Trophoblast cell (in vitro differentiated cells and primary cell): ENCODE data around the gene PPM1A.

Source experiments
- DNase-seq, 2 donors: peaks; one replicate each; pipeline ENCODE4 v3.0.0-alpha.2; 2016
- H2AFZ ChIP-seq: 2 replicates; pipeline ENCODE4 v1.6.1; 2013; ENCODE audit warnings: low read length, moderate library complexity, mild to moderate bottlenecking; ENCODE audit not compliant: insufficient read depth, poor library complexity
- H2AK5ac ChIP-seq: 2 replicates; pipeline ENCODE4 v1.6.1; 2013; ENCODE audit warnings: mild to moderate bottlenecking, low read length
- H2BK120ac ChIP-seq: 2 replicates; pipeline ENCODE4 v1.6.1; 2013; ENCODE audit warnings: low read length, mild to moderate bottlenecking, moderate library complexity; ENCODE audit not compliant: insufficient read depth, poor library complexity
- H2BK12ac ChIP-seq: 2 replicates; pipeline ENCODE4 v1.6.1; 2013; ENCODE audit warnings: mild to moderate bottlenecking, low read length, moderate library complexity
- H2BK5ac ChIP-seq: 2 replicates; pipeline ENCODE4 v1.6.1; 2013; ENCODE audit warnings: low read length, low read depth, moderate library complexity, mild to moderate bottlenecking; ENCODE audit not compliant: poor library complexity
- H3K14ac ChIP-seq: 2 replicates; pipeline ENCODE4 v1.6.1; 2013; ENCODE audit warnings: mild to moderate bottlenecking, low read length
- H3K18ac ChIP-seq: 2 replicates; pipeline ENCODE4 v1.6.1; 2013; ENCODE audit warnings: mild to moderate bottlenecking, low read length
- H3K23ac ChIP-seq: 2 replicates; pipeline ENCODE4 v1.6.1; 2013; ENCODE audit warnings: low read length
- H3K27ac ChIP-seq: 2 replicates; pipeline ENCODE4 v1.5.1; 2013; ENCODE audit warnings: low read depth, mild to moderate bottlenecking, inconsistent platforms, low read length, moderate library complexity
- H3K27me3 ChIP-seq: 2 replicates; pipeline ENCODE4 v1.6.1; 2013; ENCODE audit warnings: inconsistent platforms, mild to moderate bottlenecking, low read length, moderate library complexity; ENCODE audit not compliant: insufficient read depth
- H3K36me3 ChIP-seq, 2 experiments: 1 replicate in 1 of 2; 2 replicates in 1 of 2; pipeline ENCODE4 v1.6.1; 2013; ENCODE audit warnings: low read length in 2 of 2, mild to moderate bottlenecking in 2 of 2, moderate library complexity in 1 of 2; ENCODE audit not compliant: insufficient read depth in 2 of 2, control insufficient read depth in 1 of 2
- H3K4ac ChIP-seq: 2 replicates; pipeline ENCODE4 v1.6.1; 2013; ENCODE audit warnings: low read depth, mild to moderate bottlenecking, low read length, moderate library complexity
- H3K4me1 ChIP-seq, 2 experiments: 1 replicate in 1 of 2; 2 replicates in 1 of 2; pipeline ENCODE4 v1.6.1; 2013; ENCODE audit warnings: low read length in 2 of 2, mild to moderate bottlenecking in 2 of 2, moderate library complexity in 1 of 2; ENCODE audit not compliant: insufficient read depth in 2 of 2, control insufficient read depth in 1 of 2
- H3K4me2 ChIP-seq: 2 replicates; pipeline ENCODE4 v1.6.1; 2013; ENCODE audit warnings: inconsistent platforms, mild to moderate bottlenecking, low read length, moderate library complexity
- H3K4me3 ChIP-seq: 2 replicates; pipeline ENCODE4 v1.5.1; 2013; ENCODE audit warnings: mild to moderate bottlenecking, low read depth, low read length, inconsistent platforms
- H3K79me1 ChIP-seq: one replicate; pipeline ENCODE4 v1.6.1; 2013; ENCODE audit warnings: low read length
- H3K79me2 ChIP-seq: 2 replicates; pipeline ENCODE4 v1.6.1; 2013; ENCODE audit warnings: low read length, mild to moderate bottlenecking; ENCODE audit not compliant: control insufficient read depth, insufficient read depth, poor library complexity
- H3K9ac ChIP-seq: 2 replicates; pipeline ENCODE4 v1.6.1; 2013; ENCODE audit warnings: mild to moderate bottlenecking, low read length
- H3K9me3 ChIP-seq: 2 replicates; pipeline ENCODE4 v1.6.1; 2013; ENCODE audit warnings: low read depth, mild to moderate bottlenecking, control low read depth, inconsistent platforms, low read length; ENCODE audit not compliant: insufficient read depth
- H4K12ac ChIP-seq: 2 replicates; pipeline ENCODE4 v1.6.1; 2013; ENCODE audit warnings: low read depth, mild to moderate bottlenecking, low read length, moderate library complexity
- H4K8ac ChIP-seq: 2 replicates; pipeline ENCODE4 v1.6.1; 2013; ENCODE audit warnings: low read depth, mild to moderate bottlenecking, low read length, moderate library complexity
- H4K91ac ChIP-seq: one replicate; pipeline ENCODE4 v1.6.1; 2013; ENCODE audit warnings: low read depth, mild to moderate bottlenecking, low read length, moderate library complexity
- WGBS: extraction: QIAGEN DNeasy Blood & Tissue Kit; methylation state at CpG from one replicate; pipeline ENCODE4 v1.1.7; 2013; ENCODE audit warnings: missing lambda C conversion rate; ENCODE audit not compliant: insufficient read length, insufficient coverage; ENCODE audit errors: extremely low coverage; 5-methylcytosine and 5-hydroxymethylcytosine counted together

Gene PPM1A

DNA sequence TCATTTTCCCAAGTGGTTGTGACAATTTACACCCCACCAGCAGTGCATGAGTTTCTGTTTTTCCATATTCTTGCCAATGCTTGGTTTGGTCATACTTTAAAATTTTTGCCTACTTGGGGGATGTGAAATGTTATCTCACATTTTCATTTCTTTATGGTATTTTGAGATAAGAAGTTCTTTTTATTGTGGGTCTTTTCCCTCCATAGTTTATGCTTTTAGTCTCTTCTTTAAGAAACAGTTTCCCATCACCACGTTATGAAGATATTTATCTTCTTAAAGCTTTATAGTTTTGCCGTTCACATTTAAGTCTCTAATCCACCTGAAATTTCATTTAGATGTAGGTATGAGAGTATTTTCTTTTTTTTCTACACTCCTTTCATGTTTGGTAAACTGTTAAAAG is 95.7 kb downstream of the PPM1A start:
- DNase-seq = no peak
- no peak overlapping the region for H2AK5ac ChIP-seq
- no CpG with 5 or more reads among the region's 2 CpGs for WGBS

DNA sequence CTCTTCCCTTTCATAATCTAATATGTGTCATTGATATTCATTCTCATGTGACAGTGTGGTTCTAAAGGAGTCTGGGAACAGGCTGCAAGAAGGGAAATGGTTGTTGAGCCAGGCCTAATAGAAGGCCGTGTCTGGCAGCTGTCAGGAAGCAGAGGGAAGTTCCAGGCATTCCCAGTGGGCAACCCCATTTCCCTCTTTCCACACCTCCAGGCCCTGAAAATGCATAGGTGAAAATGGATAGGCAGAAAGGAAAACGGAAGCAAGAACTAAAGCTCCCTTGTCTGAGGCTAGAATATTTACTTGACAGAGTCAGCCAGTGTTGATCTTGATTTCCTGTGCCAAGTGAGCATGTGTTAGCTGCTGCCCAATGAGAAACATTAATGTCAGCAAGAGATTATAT is 97.7 kb downstream of the PPM1A start:
- Histone ChIP-seq H3K27ac (no peak overlapping the region), H2AK5ac (no peak overlapping the region), H2BK12ac (no peak overlapping the region), H3K36me3 (no peaks in the 10 kb centered on the region), H3K23ac (no peak overlapping the region), H2AFZ (no peak overlapping the region), H2BK120ac (no peak overlapping the region), H3K27me3 (no peaks in the 10 kb centered on the region), H3K9me3 (no peaks in the 10 kb centered on the region), H3K4me3 (no peak overlapping the region), H3K79me1 (no peaks in the 10 kb centered on the region), H3K9ac (no peak overlapping the region), H3K4me2 (no peak overlapping the region), H3K4me1 (no peaks in the 10 kb centered on the region), H4K8ac (no peak overlapping the region), H3K4ac (no peak overlapping the region), H3K79me2 (no peaks in the 10 kb centered on the region), H2BK5ac (no peak overlapping the region), H4K91ac (no peak overlapping the region), H3K14ac (no peak overlapping the region), H4K12ac (no peak overlapping the region), H3K18ac (no peak overlapping the region)
- WGBS = no CpG with 5 or more reads among the region's 2 CpGs
- no peak for DNase-seq

More for the DNA sequence above, 95.7 kb downstream of the PPM1A start:
- Histone ChIP-seq H2BK5ac (no peak overlapping the region), H3K4me2 (no peak overlapping the region), H3K23ac (no peak overlapping the region), H3K14ac (no peak overlapping the region), H3K9me3 (no peaks in the 10 kb centered on the region), H3K4ac (no peak overlapping the region), H2BK12ac (no peak overlapping the region), H2BK120ac (no peak overlapping the region), H4K91ac (no peak overlapping the region), H3K9ac (no peak overlapping the region), H4K8ac (no peak overlapping the region), H3K4me1 (no peaks in the 10 kb centered on the region), H2AFZ (no peak overlapping the region), H4K12ac (no peak overlapping the region), H3K79me1 (no peaks in the 10 kb centered on the region), H3K36me3 (no peaks in the 10 kb centered on the region), H3K4me3 (no peak overlapping the region), H3K18ac (no peak overlapping the region), H3K79me2 (no peaks in the 10 kb centered on the region), H3K27me3 (no peaks in the 10 kb centered on the region), H3K27ac (no peak overlapping the region)

DNA sequence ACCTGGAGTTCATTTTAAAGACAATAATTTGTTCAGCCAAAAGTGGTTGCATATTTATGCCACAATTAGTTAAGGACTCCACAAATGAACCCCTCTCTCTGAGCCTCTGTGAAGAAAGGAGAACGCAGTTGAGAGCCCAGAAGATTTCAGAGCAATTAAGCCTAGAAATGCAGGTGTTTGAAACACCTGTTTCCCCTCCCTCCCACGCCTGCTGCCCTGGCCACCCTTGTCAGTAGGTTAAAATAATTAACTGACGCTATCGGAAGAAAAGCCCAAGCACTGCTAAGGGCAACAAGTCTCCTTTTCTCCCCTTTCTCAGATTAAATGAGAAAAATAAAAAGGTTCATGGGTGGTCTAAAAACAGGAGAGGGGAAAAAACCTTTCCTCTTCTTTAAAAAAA is 99.2 kb downstream of the PPM1A start:
- H3K4me1 ChIP-seq = no peaks in the 10 kb centered on the region
- no peak overlapping the region for H2AFZ ChIP-seq
- H3K4ac ChIP-seq = no peak overlapping the region
- H3K27me3 ChIP-seq = no peaks in the 10 kb centered on the region
- no peak overlapping the region for H3K4me3 ChIP-seq
- H2BK5ac ChIP-seq = no peak overlapping the region
- H3K9me3 ChIP-seq = no peaks in the 10 kb centered on the region
- WGBS = no CpG with 5 or more reads among the region's 4 CpGs
- H3K14ac ChIP-seq = no peak overlapping the region
- no peak overlapping the region for H3K18ac ChIP-seq
- no peak overlapping the region for H2AK5ac ChIP-seq
- no peak overlapping the region for H3K23ac ChIP-seq
- no peak overlapping the region for H3K4me2 ChIP-seq
- no peaks in the 10 kb centered on the region for H3K79me2 ChIP-seq
- no peak overlapping the region for H4K12ac ChIP-seq
- H4K91ac ChIP-seq = no peak overlapping the region
- no peak overlapping the region for H4K8ac ChIP-seq
- H2BK120ac ChIP-seq = no peak overlapping the region
- H3K9ac ChIP-seq = no peak overlapping the region
- no peak for DNase-seq
- H2BK12ac ChIP-seq = no peak overlapping the region
- no peaks in the 10 kb centered on the region for H3K36me3 ChIP-seq
- no peak overlapping the region for H3K27ac ChIP-seq
- H3K79me1 ChIP-seq = no peaks in the 10 kb centered on the region
